ENCODE measurements around the gene RAB34.
"Not testable (repeated sequence)": the region's sequence is repeated elsewhere in the genome, so short reads cannot be mapped to it uniquely, and the experiment has no call there.

RAB34 gene

DNA sequence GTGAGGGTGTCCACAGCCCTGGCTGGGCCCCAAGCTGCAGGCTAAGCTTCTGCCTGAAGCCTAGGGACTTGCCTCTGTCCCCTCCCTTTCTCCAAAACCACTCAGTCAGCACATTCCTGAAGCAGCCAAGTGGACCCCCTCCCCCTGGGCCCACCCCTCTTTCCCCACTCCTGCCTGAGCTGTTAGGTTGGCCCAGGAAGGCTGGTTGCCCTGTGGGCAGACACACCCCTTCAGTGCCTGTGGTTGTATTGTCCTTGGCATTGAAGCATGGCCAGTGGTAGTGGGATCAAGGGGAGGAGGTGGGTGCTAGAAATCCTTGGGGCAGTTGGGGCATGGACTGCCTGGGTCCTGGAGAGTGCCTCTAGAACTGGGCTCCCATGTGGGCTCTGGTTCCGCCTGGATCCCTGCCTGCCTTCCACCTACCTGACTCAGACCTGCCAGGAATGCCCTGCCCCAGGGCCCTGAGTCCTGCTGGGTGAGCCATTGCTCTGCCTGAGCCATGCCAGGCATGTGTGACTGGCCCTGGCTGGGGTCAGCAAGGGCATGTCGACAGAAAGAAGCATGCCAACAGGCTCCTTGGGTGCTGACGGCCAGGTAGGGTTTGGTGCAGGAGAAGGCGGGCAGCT, 28.2 kb upstream of the RAB34 start:
- no peak for DNase-seq

- peak; percentile 28 for DNase-seq
Observed at GRCh38 chr17:28744972-28745785, 27.5 kb upstream of the RAB34 start.

- peak; percentile 77 for DNase-seq
Observed at GRCh38 chr17:28744104-28744971, 26.7 kb upstream of the RAB34 start.

- DNase-seq, result peak; percentile 82
Observed at GRCh38 chr17:28743243-28744103, 25.8 kb upstream of the RAB34 start, which contains the start of gene TRAF4. Gene TRAF4, plus strand, starts transcription at chr17:28744011. Its CDS starts 102 bp downstream, at chr17:28744113.

DNA sequence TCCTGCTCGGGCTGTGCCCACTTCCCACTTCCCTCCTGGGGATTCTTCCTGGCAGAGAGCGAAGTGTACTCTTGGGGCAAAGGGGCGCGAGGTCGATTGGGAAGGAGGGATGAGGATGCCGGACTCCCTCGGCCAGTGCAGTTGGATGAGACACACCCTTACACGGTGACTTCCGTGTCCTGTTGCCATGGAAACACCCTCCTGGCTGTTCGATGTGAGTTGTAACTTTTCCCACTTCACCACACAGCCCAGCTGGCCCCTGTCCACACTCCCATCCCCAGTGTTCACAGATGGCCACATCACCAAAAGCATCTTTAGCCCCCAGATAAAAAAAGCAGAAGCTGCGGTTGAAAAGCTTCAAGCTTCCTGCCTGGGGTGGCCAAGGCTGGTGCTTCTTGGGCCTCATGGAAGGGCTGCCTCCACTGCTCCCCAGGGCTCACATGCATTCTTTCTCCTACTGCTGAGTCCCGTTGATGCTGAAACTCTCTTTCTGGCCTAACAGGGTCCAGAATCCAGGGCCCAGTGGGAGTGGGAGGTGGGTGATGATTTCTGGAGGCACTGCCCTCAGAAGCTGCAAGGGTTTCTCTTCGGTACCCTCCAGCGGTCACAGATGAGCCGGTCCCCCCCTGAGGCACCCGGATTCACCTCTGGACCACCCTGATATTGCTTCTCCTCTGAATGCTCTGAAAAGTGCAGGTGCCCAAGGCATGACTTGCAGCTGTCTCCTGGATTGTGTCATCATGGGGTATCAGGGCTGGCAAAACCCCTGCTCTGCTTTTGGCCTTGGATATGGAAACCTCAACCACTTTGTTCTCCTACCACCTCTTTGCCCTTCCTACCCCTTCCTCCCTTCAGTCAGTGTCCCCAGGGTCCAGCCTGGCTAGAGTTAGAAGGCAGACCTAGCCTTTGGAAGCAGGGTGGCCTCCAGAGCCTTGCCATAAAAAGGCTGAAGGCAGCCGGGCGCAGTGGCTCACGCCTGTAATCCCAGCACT, 24.0 kb upstream of the RAB34 start:
- DNase-seq, result no peak

GRCh38 chr17:28740406-28741357, 23.0 kb upstream of the RAB34 start:
- DNase-seq, result no peak

- DNase-seq, result peak; percentile 59
Observed at GRCh38 chr17:28738680-28739384, 21.2 kb upstream of the RAB34 start.

- no peak for DNase-seq
Observed at GRCh38 chr17:28737770-28738679, 20.4 kb upstream of the RAB34 start.

- no peak for DNase-seq
Observed at GRCh38 chr17:28737316-28737715, 19.6 kb upstream of the RAB34 start.

DNA sequence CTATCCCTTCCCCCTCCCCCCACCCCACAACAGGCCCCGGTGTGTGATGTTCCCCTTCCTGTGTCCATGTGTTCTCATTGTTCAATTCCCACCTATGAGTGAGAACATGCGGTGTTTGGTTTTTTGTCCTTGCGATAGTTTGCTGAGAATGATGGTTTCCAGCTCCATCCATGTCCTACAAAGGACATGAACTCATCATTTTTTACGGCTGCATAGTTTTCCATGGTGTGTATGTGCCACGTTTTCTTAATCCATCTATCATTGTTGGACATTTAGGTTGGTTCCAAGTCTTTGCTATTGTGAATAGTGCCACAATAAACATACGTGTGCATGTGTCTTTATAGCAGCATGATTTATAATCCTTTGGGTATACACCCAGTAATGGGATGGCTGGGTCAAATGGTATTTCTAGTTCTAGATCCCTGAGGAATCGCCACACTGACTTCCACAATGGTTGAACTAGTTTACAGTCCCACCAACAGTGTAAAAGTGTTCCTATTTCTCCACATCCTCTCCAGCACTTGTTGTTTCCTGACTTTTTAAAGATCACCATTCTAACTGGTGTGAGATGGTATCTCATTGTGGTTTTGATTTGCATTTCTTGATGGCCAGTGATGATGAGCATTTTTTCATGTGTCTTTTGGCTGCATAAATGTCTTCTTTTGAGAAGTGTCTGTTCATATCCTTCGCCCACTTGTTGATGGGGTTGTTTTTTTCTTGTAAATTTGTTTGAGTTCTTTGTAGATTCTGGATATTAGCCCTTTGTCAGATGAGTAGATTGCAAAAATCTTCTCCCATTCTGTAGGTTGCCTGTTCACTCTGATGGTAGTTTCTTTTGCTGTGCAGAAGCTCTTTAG, 18.5 kb upstream of the RAB34 start:
- not testable (repeated sequence) for DNase-seq

DNA sequence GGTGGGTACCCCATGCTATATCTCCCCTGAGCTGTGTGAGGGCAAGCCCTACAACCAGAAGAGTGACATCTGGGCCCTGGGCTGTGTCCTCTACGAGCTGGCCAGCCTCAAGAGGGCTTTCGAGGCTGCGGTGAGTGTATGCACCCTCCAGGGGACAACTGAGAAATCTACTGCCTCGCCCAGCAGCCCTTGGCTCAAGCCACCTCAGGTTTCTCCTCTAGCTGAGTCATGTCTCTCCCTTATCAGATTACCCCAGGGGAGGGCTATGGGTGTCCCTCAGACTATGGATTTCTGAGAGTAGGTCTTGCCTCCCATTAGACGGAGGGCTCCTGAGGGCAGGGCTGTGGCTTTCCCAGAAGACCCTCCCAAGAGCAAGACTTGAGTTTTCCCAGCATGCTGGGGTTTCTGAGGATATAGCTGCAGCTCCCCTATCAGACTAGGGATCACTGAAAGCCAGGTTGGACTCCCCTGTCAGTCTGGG, 17.6 kb upstream of the RAB34 start:
- DNase-seq, result no peak

DNA sequence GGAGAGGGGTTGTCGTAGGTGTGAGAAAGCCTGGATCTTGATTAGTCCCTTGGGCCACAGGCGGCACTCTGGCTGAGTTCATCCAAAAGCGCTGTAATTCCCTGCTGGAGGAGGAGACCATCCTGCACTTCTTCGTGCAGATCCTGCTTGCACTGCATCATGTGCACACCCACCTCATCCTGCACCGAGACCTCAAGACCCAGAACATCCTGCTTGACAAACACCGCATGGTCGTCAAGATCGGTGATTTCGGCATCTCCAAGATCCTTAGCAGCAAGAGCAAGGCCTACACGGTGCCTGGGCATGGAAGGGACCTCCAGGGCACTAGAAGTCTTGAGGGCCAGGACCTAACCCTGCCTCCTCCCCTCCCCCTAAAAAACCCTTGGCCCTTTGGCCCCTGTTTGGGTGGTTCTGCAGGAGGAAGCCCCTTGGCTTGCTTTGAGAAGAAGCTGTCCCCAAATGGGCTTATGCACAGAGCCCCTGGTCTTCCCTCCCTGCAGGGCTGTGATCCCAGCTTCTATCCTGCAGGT, 17.1 kb upstream of the RAB34 start:
- no peak for DNase-seq

GRCh38 chr17:28733346-28733745, 15.7 kb upstream of the RAB34 start:
- DNase-seq, result no peak

DNA sequence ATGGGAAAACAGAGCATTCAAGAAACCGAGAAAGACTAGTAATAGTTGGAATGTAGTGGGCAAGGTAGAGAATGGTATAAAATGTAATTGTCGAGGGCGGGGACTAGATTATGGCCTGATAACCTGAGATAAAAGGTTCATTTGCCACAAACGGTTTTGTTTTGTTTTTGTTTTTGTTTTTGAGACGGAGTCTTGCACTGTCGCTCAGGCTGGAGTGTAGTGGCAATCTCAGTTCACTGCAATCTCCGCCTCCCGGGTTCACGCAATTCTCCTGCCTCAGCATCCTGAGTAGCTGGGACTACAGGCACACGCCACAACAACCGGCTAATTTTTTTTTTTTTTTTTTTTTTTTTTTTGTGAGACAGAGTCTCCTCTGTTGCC, 12.3 kb upstream of the RAB34 start:
- DNase-seq, result no peak

DNA sequence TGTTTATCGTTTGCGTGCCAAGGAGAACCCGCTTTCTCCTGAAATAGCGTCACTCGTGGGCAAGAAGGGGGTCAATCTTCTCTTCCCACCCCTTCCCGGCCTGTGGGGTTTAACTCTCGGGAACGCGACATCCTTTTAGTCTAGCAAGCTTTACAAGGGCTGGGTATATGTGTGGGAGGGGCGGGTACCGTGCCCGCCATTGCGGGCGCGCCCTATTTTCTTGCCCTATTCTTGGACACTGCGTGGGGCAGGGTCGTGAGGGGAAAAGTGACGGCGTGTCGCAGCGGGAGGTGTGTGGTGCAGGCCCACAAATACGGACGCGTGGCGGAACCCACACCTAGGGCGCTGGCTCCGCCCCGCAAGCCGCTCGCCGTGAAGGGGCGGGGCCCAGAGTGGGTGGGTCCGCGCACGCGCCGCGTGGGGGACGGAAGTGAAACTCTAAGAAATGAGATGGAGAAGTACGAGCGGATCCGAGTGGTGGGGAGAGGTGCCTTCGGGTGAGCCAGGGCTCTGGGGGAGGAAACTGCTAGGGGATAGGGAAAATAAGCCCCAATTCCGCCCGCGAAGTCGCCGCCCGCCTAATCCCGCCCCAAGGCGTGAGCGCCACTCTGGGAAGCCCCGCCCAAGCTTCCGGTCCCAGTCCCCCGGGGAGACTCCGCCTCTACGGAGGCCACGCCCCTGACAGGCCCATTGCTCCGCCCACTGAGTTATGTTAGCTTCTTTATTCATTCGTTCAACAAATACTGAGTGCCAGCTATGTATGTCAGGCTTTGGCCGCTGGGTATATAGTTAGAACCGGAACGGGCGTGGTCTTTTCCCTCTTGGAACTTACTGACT, 10.9 kb upstream of the RAB34 start, which contains the start of gene NEK8:
Gene NEK8, plus strand, starts transcription at position 425 of the 837 bp plus-strand sequence. Its CDS starts 26 bp downstream, at position 451.
- peak; percentile 97 for DNase-seq
